Stimulated activated naive CD8-positive, alpha-beta T cell treated with anti-CD3 and anti-CD28 coated beads, Interleukin-15, amount 100 ng/mL, for 72 hours (primary cell): Measurements from ENCODE around the gene OR8U1.
"Not testable (repeated sequence)": the region's sequence is repeated elsewhere in the genome, so short reads cannot be mapped to it uniquely, and the experiment has no call there.

Experiments
- ATAC-seq: fragments of 150-1000 bp; cut with Tn5 transposase; 2 replicates; pipeline ENCODE4 v1.10.0; 2021; ENCODE audit warnings: mild to moderate bottlenecking, moderate library complexity
- DNase-seq, 2 donors: peaks; one replicate each; pipeline ENCODE4 v3.0.0; 2021 to 2022
- H3K27ac Mint-ChIP-seq, 2 donors: one replicate each; pipeline ENCODE4 v1.8.0; 2022; ENCODE audit warnings: mild to moderate bottlenecking in 2 of 2, mixed read lengths in 2 of 2, moderate library complexity in 2 of 2
- H3K27me3 Mint-ChIP-seq: one replicate; pipeline ENCODE4 v1.8.0; 2022; ENCODE audit warnings: mixed read lengths
- H3K4me1 Mint-ChIP-seq: one replicate; pipeline ENCODE4 v1.8.0; 2022; ENCODE audit warnings: mild to moderate bottlenecking, mixed read lengths
- H3K4me3 Mint-ChIP-seq, 2 donors: one replicate each; pipeline ENCODE4 v1.8.0; 2022; ENCODE audit warnings: mild to moderate bottlenecking in 2 of 2, mixed read lengths in 2 of 2, moderate library complexity in 1 of 2
- H3K9me3 Mint-ChIP-seq, 2 donors: one replicate each; pipeline ENCODE4 v1.8.0; 2022; ENCODE audit warnings: mixed read lengths in 2 of 2

Gene OR8U1

GRCh38 chr11:56375324-56375723, at the start of gene OR8U1:
Gene OR8U1, plus strand, starts transcription at chr11:56375624. Its CDS starts 0 bp downstream, at chr11:56375624.
- ATAC-seq (no peak), DNase-seq (no peak)
- H3K4me3 Mint-ChIP-seq = no peak within 1 kb of the TSS
- H3K27ac Mint-ChIP-seq = no peak within 1 kb of the TSS
- peaks cover 14 to 18% of the 10 kb centered on the region in 2 donors for H3K9me3 Mint-ChIP-seq
- H3K27me3 Mint-ChIP-seq = no peaks in the 10 kb centered on the region
- H3K4me1 Mint-ChIP-seq = no peaks in the 10 kb centered on the region

- no peaks in the 10 kb centered on the region for H3K27me3 Mint-ChIP-seq
- no peak for ATAC-seq
- no peak overlapping the region for H3K4me3 Mint-ChIP-seq
- no peak overlapping the region for H3K27ac Mint-ChIP-seq
- H3K9me3 Mint-ChIP-seq = peaks cover 4 to 9% of the 10 kb centered on the region in 2 donors
- no peaks in the 10 kb centered on the region for H3K4me1 Mint-ChIP-seq
- DNase-seq = no peak
Measured at GRCh38 chr11:56331861-56332491, 43.4 kb upstream of the OR8U1 start.

- DNase-seq (no peak), ATAC-seq (no peak)
- Mint-ChIP-seq H3K4me3 (no peak overlapping the region), H3K27me3 (no peaks in the 10 kb centered on the region), H3K27ac (no peak overlapping the region), H3K4me1 (no peaks in the 10 kb centered on the region), H3K9me3 (peaks cover 4 to 9% of the 10 kb centered on the region in 2 donors)
Measured at GRCh38 chr11:56333156-56333555, 42.3 kb upstream of the OR8U1 start.

- Mint-ChIP-seq H3K27ac (no peak overlapping the region), H3K9me3 (peaks cover 8 to 15% of the 10 kb centered on the region in 2 donors), H3K4me3 (no peak overlapping the region), H3K4me1 (no peaks in the 10 kb centered on the region), H3K27me3 (no peaks in the 10 kb centered on the region)
- DNase-seq (no peak), ATAC-seq (no peak)
Measured at GRCh38 chr11:56340289-56340688, 35.1 kb upstream of the OR8U1 start.

GRCh38 chr11:56345739-56346138, 29.7 kb upstream of the OR8U1 start, which contains the start of gene OR8K1:
Gene OR8K1, plus strand, starts transcription at chr11:56346039. Its CDS starts 0 bp downstream, at chr11:56346039.
- H3K9me3 Mint-ChIP-seq = peaks cover 17 to 18% of the 10 kb centered on the region in 2 donors
- ATAC-seq = no peak
- H3K4me3 Mint-ChIP-seq = no peak within 1 kb of the TSS
- DNase-seq = no peak
- H3K27ac Mint-ChIP-seq = peak within 1 kb of the TSS in 1 of 2 donors; percentile 65
- no peaks in the 10 kb centered on the region for H3K27me3 Mint-ChIP-seq
- no peaks in the 10 kb centered on the region for H3K4me1 Mint-ChIP-seq

GRCh38 chr11:56353991-56354390, 21.4 kb upstream of the OR8U1 start, which contains the start of gene OR8J1:
Gene OR8J1, plus strand, starts transcription at chr11:56354291. Its CDS starts 5,956 bp downstream, at chr11:56360247.
- DNase-seq (no peak), ATAC-seq (no peak)
- H3K4me3 Mint-ChIP-seq = no peak within 1 kb of the TSS
- H3K27me3 Mint-ChIP-seq = no peaks in the 10 kb centered on the region
- peaks cover 0 to 8% of the 10 kb centered on the region in 2 donors for H3K9me3 Mint-ChIP-seq
- no peak within 1 kb of the TSS for H3K27ac Mint-ChIP-seq
- no peaks in the 10 kb centered on the region for H3K4me1 Mint-ChIP-seq

GRCh38 chr11:56380120-56380519, 4.7 kb downstream of the OR8U1 start:
- Mint-ChIP-seq H3K27me3 (no peaks in the 10 kb centered on the region), H3K27ac (no peak overlapping the region), H3K4me3 (no peak overlapping the region), H3K9me3 (peaks cover 9 to 24% of the 10 kb centered on the region in 2 donors), H3K4me1 (no peaks in the 10 kb centered on the region)
- DNase-seq (no peak), ATAC-seq (no peak)

GRCh38 chr11:56394381-56394780, 19.0 kb downstream of the OR8U1 start:
- H3K27me3 Mint-ChIP-seq = no peaks in the 10 kb centered on the region
- no peak for ATAC-seq
- H3K27ac Mint-ChIP-seq = no peak overlapping the region
- peaks cover 0 to 8% of the 10 kb centered on the region in 2 donors for H3K9me3 Mint-ChIP-seq
- no peak overlapping the region for H3K4me3 Mint-ChIP-seq
- no peaks in the 10 kb centered on the region for H3K4me1 Mint-ChIP-seq
- no peak for DNase-seq

- Mint-ChIP-seq H3K4me1 (no peaks in the 10 kb centered on the region), H3K9me3 (peaks cover 0 to 8% of the 10 kb centered on the region in 2 donors), H3K4me3 (no peak overlapping the region), H3K27ac (no peak overlapping the region), H3K27me3 (no peaks in the 10 kb centered on the region)
- no peak for DNase-seq
- ATAC-seq = no peak
Measured at GRCh38 chr11:56396047-56396446, 20.6 kb downstream of the OR8U1 start.

- ATAC-seq, DNase-seq, H3K9me3 Mint-ChIP-seq, H3K4me1 Mint-ChIP-seq, H3K4me3 Mint-ChIP-seq, H3K27me3 Mint-ChIP-seq, H3K27ac Mint-ChIP-seq: not testable (repeated sequence)
Measured at GRCh38 chr11:56401858-56402461, 26.5 kb downstream of the OR8U1 start.

- H3K27ac Mint-ChIP-seq = no peak overlapping the region
- no peak overlapping the region for H3K4me3 Mint-ChIP-seq
- DNase-seq (no peak), ATAC-seq (no peak)
- no peaks in the 10 kb centered on the region for H3K27me3 Mint-ChIP-seq
- H3K4me1 Mint-ChIP-seq = no peaks in the 10 kb centered on the region
- H3K9me3 Mint-ChIP-seq = peaks cover 15 to 19% of the 10 kb centered on the region in 2 donors
Measured at GRCh38 chr11:56404393-56404792, 29.0 kb downstream of the OR8U1 start.

- ATAC-seq = no peak
- H3K27me3 Mint-ChIP-seq = no peaks in the 10 kb centered on the region
- no peak overlapping the region for H3K27ac Mint-ChIP-seq
- peaks cover 15 to 25% of the 10 kb centered on the region in 2 donors for H3K9me3 Mint-ChIP-seq
- no peaks in the 10 kb centered on the region for H3K4me1 Mint-ChIP-seq
- DNase-seq = no peak
- H3K4me3 Mint-ChIP-seq = no peak overlapping the region
Measured at GRCh38 chr11:56410801-56411200, 35.4 kb downstream of the OR8U1 start.

- DNase-seq (no peak), ATAC-seq (no peak)
- no peak within 1 kb of the TSS for H3K27ac Mint-ChIP-seq
- peaks cover 10 to 24% of the 10 kb centered on the region in 2 donors for H3K9me3 Mint-ChIP-seq
- H3K27me3 Mint-ChIP-seq = no peaks in the 10 kb centered on the region
- no peak within 1 kb of the TSS for H3K4me3 Mint-ChIP-seq
- H3K4me1 Mint-ChIP-seq = no peaks in the 10 kb centered on the region
Measured at GRCh38 chr11:56412396-56412795, 37.0 kb downstream of the OR8U1 start, which contains the start of gene OR5AL1. Gene OR5AL1, plus strand, starts transcription at chr11:56412696.
